ENCODE measurements around the gene SCRT2.

- no peak for TF ChIP-seq CTCF (IDR thresholded peaks at IDR 0.05)
- TF ChIP-seq EZH2phosphoT487 (IDR thresholded peaks at IDR 0.05), result no peak
These were observed 18.9 kb upstream of the SCRT2 start for GRCh38 chr20:694496-694895.

Data from neural progenitor cell (in vitro differentiated cells).